HepG2 (cell line): ENCODE measurements around the gene MAPK7. TPM values are rescaled to one million over a fixed set of nuclear protein-coding genes. Genes with fewer than 3 reads are reported as not detected.

Source experiments
- ATF5 ChIP-seq: sonication (generic); formaldehyde crosslinking; IDR thresholded peaks from 2 replicates; pipeline ENCODE4 v1.4.0; 2020; ENCODE audit warnings: mild to moderate bottlenecking, low read depth, missing genetic modification reagents
- FIP1L1 ChIP-seq: fragments of 200-400 bp; formaldehyde crosslinking; IDR thresholded peaks from 2 replicates; pipeline ENCODE4 v1.6.1; 2018; ENCODE audit warnings: low read depth, mild to moderate bottlenecking, low read length, moderate library complexity, borderline replicate concordance; ENCODE audit not compliant: insufficient read depth
- GPN1 ChIP-seq: sonication (generic); formaldehyde crosslinking; IDR thresholded peaks from 2 replicates; pipeline ENCODE4 v1.5.1; 2020; ENCODE audit warnings: missing genetic modification reagents, borderline replicate concordance
- HNF4A ChIP-seq: sonication (generic); formaldehyde crosslinking; IDR thresholded peaks from 2 replicates; pipeline ENCODE4 v1.4.0; 2020; ENCODE audit warnings: missing genetic modification reagents
- HOXA7 ChIP-seq: sonication (generic); formaldehyde crosslinking; IDR thresholded peaks from 2 replicates; pipeline ENCODE4 v1.8.1; 2022; ENCODE audit warnings: mild to moderate bottlenecking, missing genetic modification reagents, moderate library complexity
- MYPOP ChIP-seq: sonication (generic); formaldehyde crosslinking; IDR thresholded peaks from 2 replicates; pipeline ENCODE4 v1.8.1; 2023; ENCODE audit warnings: mild to moderate bottlenecking, moderate library complexity, missing genetic modification reagents
- NR2C2 ChIP-seq: sonication (generic); formaldehyde crosslinking; IDR thresholded peaks from 2 replicates; pipeline ENCODE4 v1.4.0; 2020; ENCODE audit warnings: missing genetic modification reagents, mild to moderate bottlenecking, moderate library complexity, borderline replicate concordance
- RCOR2 ChIP-seq: IDR thresholded peaks from 2 replicates; pipeline ENCODE4 v1.6.1; 2016; ENCODE audit warnings: missing biosample characterization, missing genetic modification reagents
- SMC3 ChIP-seq: IDR thresholded peaks from 2 replicates; pipeline ENCODE4 v1.6.1; 2011; ENCODE audit warnings: low read length, improper control_type of control experiment
- SNAPC4 ChIP-seq: sonication (generic); formaldehyde crosslinking; IDR thresholded peaks from 2 replicates; pipeline ENCODE4 v1.4.0; 2020; ENCODE audit warnings: mild to moderate bottlenecking, missing genetic modification reagents
- TFDP1 ChIP-seq: IDR thresholded peaks from 2 replicates; pipeline ENCODE4 v1.6.1; 2016; ENCODE audit warnings: missing compliant biosample characterization, missing genetic modification reagents, borderline replicate concordance
- ZNF282 ChIP-seq: fragments of 450-650 bp; IDR thresholded peaks from 2 replicates; pipeline ENCODE4 v1.6.1; 2018; ENCODE audit not compliant: partially characterized antibody
- ZNF414 ChIP-seq: sonication (generic); formaldehyde crosslinking; IDR thresholded peaks from 2 replicates; pipeline ENCODE4 v1.5.0; 2020; ENCODE audit warnings: missing genetic modification reagents
- ZNF446 ChIP-seq: sonication (generic); formaldehyde crosslinking; IDR thresholded peaks from 2 replicates; pipeline ENCODE4 v1.5.0; 2020; ENCODE audit warnings: mild to moderate bottlenecking, missing genetic modification reagents
- ZNF451 ChIP-seq: sonication (generic); formaldehyde crosslinking; IDR thresholded peaks from 2 replicates; pipeline ENCODE4 v1.5.0; 2020; ENCODE audit warnings: mild to moderate bottlenecking, missing genetic modification reagents
- ZNF510 ChIP-seq: sonication (generic); formaldehyde crosslinking; IDR thresholded peaks from 2 replicates; pipeline ENCODE4 v1.4.0; 2020; ENCODE audit warnings: low read depth, mild to moderate bottlenecking, missing genetic modification reagents
- ZSCAN31 ChIP-seq: sonication (generic); formaldehyde crosslinking; IDR thresholded peaks from 2 replicates; pipeline ENCODE4 v1.5.0; 2020; ENCODE audit warnings: low read depth, mild to moderate bottlenecking, missing genetic modification reagents
- ZUFSP ChIP-seq: sonication (generic); formaldehyde crosslinking; IDR thresholded peaks from 2 replicates; pipeline ENCODE4 v1.9.0; 2021; ENCODE audit warnings: missing genetic modification reagents, mild to moderate bottlenecking, borderline replicate concordance
- polyA plus RNA-seq, 8 experiments: library from polyadenylated mRNA; depleted of rRNA in 3 of 8; stranded (reverse) in 7 of 8; unstranded in 1 of 8; fragments of >200 nt; fragmentation: Illumina TruSeq in 4 of 8; extraction: Trizol in 4 of 8; gene quantifications; 2 replicates each; pipeline versions ENCODE4 v1.2.1 to v1.2.3, GENCODE V29; 2011 to 2016; ENCODE audit warnings: low read depth in 4 of 8, missing spikeins in 1 of 8, mixed read lengths in 1 of 8; ENCODE audit not compliant: insufficient read depth in 1 of 8
- total RNA-seq, 5 experiments: library from RNA; depleted of rRNA; stranded (reverse); fragments of >200 nt; fragmentation: Illumina TruSeq; extraction: Trizol; gene quantifications; 2 replicates each; pipeline ENCODE4 v1.2.3, GENCODE V29; 2016; ENCODE audit warnings: low read depth in 1 of 5

The MAPK7 gene
- total and polyA plus RNA-seq, 2 of the 13 experiments (the other 11 are each of a cell fraction or from before 2014, with no cell fraction given): 2.9 to 5.9 TPM

- no peak for TF ChIP-seq ZSCAN31 (CRISPR knock-in tag)
- TF ChIP-seq GPN1 (CRISPR knock-in tag): no peak
- no peak for TF ChIP-seq ZNF414 (CRISPR knock-in tag)
- TF ChIP-seq ATF5 (CRISPR knock-in tag): peak; percentile 31; the same call in 1 of the 2 replicates
- no peak for TF ChIP-seq RCOR2 (CRISPR knock-in tag)
- TF ChIP-seq FIP1L1: no peak
- no peak for TF ChIP-seq ZUFSP (CRISPR knock-in tag)
- peak; percentile 62; the same call in 1 of the 2 replicates for TF ChIP-seq ZNF451
- TF ChIP-seq HNF4A: no peak; the same call in 1 of the 2 replicates
- TF ChIP-seq ZNF510: peak; percentile 70; the same call in 1 of the 2 replicates
- peak; percentile 73 for TF ChIP-seq NR2C2 (CRISPR knock-in tag)
- TF ChIP-seq SNAPC4 (CRISPR knock-in tag): peak; percentile 56
- peak; percentile 77; the same call in 1 of the 2 replicates for TF ChIP-seq MYPOP (CRISPR knock-in tag)
- no peak for TF ChIP-seq HOXA7 (CRISPR knock-in tag)
- 0 out of 2 replicates have a peak, but pooled peaks have one; percentile 28 for TF ChIP-seq ZNF446 (CRISPR knock-in tag)
- no peak for TF ChIP-seq ZNF282
- peak; percentile 73; the same call in 1 of the 2 replicates for TF ChIP-seq TFDP1 (CRISPR knock-in tag)
- TF ChIP-seq SMC3: no peak
These were observed 489 bp upstream of the MAPK7 start (continued) for GRCh38 chr17:19377602-19378415.
